LNCaP clone FGC (cell line): ENCODE measurements around the gene ZFAND3.

ENCODE experiments used
- DNase-seq: peaks from one replicate; pipeline ENCODE4 v3.0.0-alpha.2; 2011; ENCODE audit warnings: low read depth
- H3K4me3 ChIP-seq: 2 replicates; pipeline ENCODE4 v1.5.1; 2011; ENCODE audit warnings: mild to moderate bottlenecking, low read depth, low read length, control low read depth
- TF ChIP-seq, protein P1 (sequence below): IDR thresholded peaks from 2 replicates; pipeline ENCODE4 v1.5.1; 2012; ENCODE audit warnings: mild to moderate bottlenecking; ENCODE audit not compliant: control insufficient read depth, insufficient read depth; ENCODE audit errors: extremely low read depth

ZFAND3 gene

DNA sequence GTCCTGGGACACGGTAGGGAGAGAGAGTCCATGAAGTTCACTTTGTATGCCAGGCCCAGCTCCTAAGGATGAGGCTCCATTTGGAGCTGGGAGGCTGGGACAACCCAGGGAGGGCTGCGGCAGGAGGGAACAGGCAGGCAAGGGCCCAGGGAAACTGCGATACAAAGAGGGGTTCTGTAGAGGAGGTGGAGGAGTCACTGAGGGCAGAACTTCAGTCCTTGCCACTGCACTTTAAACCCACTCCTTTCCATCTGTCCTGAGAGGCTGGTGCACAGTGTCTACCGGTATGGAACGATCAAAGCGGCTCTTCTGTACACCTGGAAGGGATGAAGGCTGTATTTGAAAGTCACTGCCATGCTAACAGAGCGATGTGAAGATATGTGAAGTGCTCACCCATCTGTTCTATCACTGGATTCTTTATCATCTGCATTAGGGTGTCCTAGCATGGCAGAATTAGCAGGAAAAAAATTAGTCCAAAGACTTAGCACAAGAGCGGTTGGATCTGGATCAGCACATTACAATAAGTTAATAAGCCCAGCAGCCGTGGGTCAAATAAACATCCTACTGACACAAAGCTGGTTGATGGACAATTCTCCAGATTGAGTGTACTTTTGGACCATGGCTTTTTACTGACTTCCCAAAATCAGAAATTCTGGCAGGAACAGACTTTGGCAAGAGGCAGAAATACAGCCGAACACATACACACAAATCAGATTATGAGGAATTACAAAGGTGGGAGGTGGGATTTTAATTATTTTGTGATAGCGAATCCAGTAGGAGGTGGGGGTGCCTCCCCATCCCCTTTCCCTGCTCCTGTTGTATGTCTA, 20.9 kb upstream of the ZFAND3 start:
- TF ChIP-seq, protein P1, sequence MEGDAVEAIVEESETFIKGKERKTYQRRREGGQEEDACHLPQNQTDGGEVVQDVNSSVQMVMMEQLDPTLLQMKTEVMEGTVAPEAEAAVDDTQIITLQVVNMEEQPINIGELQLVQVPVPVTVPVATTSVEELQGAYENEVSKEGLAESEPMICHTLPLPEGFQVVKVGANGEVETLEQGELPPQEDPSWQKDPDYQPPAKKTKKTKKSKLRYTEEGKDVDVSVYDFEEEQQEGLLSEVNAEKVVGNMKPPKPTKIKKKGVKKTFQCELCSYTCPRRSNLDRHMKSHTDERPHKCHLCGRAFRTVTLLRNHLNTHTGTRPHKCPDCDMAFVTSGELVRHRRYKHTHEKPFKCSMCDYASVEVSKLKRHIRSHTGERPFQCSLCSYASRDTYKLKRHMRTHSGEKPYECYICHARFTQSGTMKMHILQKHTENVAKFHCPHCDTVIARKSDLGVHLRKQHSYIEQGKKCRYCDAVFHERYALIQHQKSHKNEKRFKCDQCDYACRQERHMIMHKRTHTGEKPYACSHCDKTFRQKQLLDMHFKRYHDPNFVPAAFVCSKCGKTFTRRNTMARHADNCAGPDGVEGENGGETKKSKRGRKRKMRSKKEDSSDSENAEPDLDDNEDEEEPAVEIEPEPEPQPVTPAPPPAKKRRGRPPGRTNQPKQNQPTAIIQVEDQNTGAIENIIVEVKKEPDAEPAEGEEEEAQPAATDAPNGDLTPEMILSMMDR: no peak
- no peak for DNase-seq
- no peak overlapping the region for H3K4me3 ChIP-seq

DNA sequence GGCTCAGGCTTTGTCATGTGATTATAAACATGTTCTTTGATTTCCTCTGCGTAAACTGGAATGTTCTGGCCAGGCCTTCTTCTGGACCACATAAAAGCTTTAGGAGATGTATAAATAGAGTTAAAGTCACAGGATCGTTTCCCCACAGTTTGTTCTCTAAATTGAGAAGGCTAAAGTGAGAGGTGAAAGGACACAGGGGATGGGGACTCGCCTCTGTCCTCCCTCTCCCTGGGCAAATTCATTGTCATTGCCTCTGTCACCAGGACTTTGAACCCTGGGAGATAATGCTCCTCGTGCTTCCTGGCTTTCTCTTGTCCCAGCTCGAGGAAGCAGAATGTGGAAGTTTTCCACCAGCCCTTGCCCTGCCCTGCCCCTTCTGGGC, 20.3 kb upstream of the ZFAND3 start:
- no peak for DNase-seq
- H3K4me3 ChIP-seq: no peak overlapping the region
- TF ChIP-seq, protein P1: no peak

DNA sequence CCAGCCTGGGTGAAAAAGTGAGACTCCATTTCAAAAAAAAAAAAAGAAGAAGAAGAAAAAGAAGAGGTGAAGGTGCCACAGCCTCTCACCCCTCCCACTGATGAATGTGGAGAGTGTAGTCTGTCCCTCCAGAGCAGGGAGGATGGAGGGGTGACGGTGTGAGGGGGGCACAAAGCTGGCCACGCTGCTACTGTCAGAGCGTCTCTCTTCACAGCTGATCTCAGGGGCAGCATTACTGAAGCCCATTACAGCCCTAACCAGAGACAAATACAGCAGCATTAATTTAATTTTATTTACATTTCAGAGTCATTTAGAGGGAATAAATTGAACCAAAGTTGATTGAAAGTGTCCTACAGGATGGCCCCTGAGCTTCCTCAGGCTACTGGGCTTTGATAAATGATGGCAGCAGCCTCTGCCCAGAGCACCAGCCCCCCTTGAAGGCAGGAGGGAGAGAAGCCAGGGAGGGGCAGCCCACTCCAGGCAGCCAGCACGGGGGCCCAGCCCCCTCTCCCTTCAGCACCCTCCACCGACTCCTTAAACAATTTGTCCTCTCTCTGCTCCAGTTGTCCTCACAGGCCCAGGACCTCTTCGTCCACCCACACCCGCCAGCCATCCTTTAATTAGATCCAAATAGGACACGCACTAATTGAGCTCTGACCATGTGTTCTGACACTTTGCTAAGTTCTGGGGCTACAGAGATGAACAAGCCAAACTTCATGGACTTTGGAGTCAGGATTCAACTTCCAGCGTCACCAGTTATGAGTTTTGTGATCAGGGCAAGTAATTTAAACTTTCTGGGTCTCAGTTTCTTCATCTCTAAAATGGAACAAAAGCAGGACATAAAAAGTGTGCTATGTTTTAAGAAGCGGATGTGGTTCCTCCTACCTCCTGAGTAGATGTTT, 18.6 kb upstream of the ZFAND3 start:
- TF ChIP-seq, protein P1: no peak
- no peak for DNase-seq

DNA sequence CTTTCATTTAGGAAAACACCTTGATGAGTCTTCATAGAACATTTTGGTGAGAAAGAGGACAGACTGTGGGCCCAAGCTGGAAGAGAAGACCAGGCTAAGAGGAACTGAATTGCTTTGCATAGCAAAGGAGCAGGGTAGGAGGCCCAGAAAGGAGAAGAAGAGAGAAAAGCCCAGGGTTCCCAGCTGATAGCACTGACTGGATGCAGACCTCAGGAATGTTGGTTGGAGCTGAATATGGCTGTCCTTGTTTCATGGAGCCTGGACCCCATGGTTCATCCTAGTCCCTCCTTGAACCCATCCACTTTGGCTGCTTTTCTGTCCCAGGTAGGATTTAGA, 18.0 kb upstream of the ZFAND3 start:
- H3K4me3 ChIP-seq: no peak overlapping the region
- TF ChIP-seq, protein P1: no peak
- no peak for DNase-seq

More for the DNA sequence above, 18.6 kb upstream of the ZFAND3 start:
- no peak overlapping the region for H3K4me3 ChIP-seq

DNA sequence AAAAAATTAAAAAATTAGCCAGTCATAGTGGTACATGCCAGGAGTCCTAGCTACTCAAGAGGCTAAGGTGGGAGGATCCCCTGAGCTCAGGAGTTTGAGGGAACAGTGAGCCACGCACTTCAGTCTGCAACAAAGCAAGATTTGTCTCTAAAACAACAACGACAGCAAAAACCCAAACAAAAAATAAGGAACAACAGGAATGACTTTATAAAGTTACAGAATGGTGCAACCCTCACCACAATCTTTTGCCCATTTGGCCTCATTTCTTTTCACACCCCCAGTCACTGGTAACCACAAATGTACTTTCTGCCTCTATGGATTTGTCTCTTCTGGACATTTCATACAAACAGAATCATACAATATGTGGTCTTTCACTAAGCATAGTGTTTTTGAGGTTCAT, 16.7 kb upstream of the ZFAND3 start:
- TF ChIP-seq, protein P1: no peak
- H3K4me3 ChIP-seq: no peak overlapping the region
- DNase-seq: no peak

DNA sequence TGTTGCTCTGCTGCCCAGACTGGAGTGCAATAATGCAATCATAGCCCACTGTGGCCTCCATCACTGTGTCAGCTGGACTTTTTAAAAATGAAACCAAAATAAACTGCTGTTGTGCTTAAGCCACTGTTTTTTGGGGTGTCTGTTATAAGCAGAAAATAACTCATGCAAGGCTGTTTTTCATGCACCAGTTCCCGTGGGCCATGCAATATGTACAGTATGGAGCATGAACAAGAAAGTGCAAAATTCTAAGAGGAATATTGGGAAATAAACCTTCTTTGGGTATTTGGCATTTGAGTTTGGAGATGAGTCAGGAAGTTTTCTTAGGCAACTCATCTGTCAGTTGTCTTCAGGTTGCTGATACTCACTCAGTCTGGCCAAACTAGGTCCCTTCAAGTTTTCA, 14.9 kb upstream of the ZFAND3 start:
- TF ChIP-seq, protein P1: no peak
- DNase-seq: no peak
- H3K4me3 ChIP-seq: no peak overlapping the region
